ENCODE data around the gene NOS1AP.

GRCh38 chr1:162207862-162208261 is 138.4 kb downstream of the NOS1AP start:
- TF ChIP-seq CTCF (IDR thresholded peaks at IDR 0.05) (no peak), TEAD4 (IDR thresholded peaks at IDR 0.05; ENCODE audit: borderline replicate concordance, insufficient read depth) (no peak), RAD21 (IDR thresholded peaks at IDR 0.05; ENCODE audit: low read length) (no peak), EZH2phosphoT487 (IDR thresholded peaks at IDR 0.05; ENCODE audit: borderline replicate concordance, low read depth) (no peak), EP300 (IDR thresholded peaks at IDR 0.05; ENCODE audit: borderline replicate concordance in 1 of 2, low read depth in 1 of 2, low read length in 1 of 2) (no peak), ZBTB33 (IDR thresholded peaks at IDR 0.05; ENCODE audit: borderline replicate concordance, low read depth) (no peak), RFX5 (IDR thresholded peaks at IDR 0.05; ENCODE audit: low read length) (no peak), POLR2AphosphoS5 (IDR thresholded peaks at IDR 0.05; ENCODE audit: low read depth, low read length) (no peak), GATA2 (CRISPR knock-in tag; IDR thresholded peaks at IDR 0.05) (no peak), TAF1 (IDR thresholded peaks at IDR 0.05; ENCODE audit: borderline replicate concordance, low read depth, low read length) (no peak), SIN3A (IDR thresholded peaks at IDR 0.05; ENCODE audit: borderline replicate concordance, low read depth, low read length) (no peak)

Data from SK-N-SH (cell line).